ENCODE results near the gene PIM3.

The PIM3 gene

GRCh38 chr22:49967706-49968208, 7.2 kb downstream of the PIM3 start:
- in situ Hi-C loops (cut with HindIII; ENCODE audit: low sequenced_read_pairs) = no loop called here
- TF ChIP-seq, protein P1, sequence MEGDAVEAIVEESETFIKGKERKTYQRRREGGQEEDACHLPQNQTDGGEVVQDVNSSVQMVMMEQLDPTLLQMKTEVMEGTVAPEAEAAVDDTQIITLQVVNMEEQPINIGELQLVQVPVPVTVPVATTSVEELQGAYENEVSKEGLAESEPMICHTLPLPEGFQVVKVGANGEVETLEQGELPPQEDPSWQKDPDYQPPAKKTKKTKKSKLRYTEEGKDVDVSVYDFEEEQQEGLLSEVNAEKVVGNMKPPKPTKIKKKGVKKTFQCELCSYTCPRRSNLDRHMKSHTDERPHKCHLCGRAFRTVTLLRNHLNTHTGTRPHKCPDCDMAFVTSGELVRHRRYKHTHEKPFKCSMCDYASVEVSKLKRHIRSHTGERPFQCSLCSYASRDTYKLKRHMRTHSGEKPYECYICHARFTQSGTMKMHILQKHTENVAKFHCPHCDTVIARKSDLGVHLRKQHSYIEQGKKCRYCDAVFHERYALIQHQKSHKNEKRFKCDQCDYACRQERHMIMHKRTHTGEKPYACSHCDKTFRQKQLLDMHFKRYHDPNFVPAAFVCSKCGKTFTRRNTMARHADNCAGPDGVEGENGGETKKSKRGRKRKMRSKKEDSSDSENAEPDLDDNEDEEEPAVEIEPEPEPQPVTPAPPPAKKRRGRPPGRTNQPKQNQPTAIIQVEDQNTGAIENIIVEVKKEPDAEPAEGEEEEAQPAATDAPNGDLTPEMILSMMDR (IDR thresholded peaks at IDR 0.05; ENCODE audit: low read depth, low read length) = no peak
- no peak overlapping the region for H3K4me3 ChIP-seq (ENCODE audit: low read depth, low read length)
- DNase-seq (ENCODE audit: low read depth, low spot score) = no peak

GRCh38 chr22:49968313-49968830, 7.8 kb downstream of the PIM3 start:
- H3K4me3 ChIP-seq (ENCODE audit: low read depth, low read length) = no peak overlapping the region
- in situ Hi-C loops (cut with HindIII; ENCODE audit: low sequenced_read_pairs) = no loop called here
- DNase-seq (ENCODE audit: low read depth, low spot score) = no peak
- TF ChIP-seq, protein P1 (IDR thresholded peaks at IDR 0.05; ENCODE audit: low read depth, low read length) = no peak

DNA sequence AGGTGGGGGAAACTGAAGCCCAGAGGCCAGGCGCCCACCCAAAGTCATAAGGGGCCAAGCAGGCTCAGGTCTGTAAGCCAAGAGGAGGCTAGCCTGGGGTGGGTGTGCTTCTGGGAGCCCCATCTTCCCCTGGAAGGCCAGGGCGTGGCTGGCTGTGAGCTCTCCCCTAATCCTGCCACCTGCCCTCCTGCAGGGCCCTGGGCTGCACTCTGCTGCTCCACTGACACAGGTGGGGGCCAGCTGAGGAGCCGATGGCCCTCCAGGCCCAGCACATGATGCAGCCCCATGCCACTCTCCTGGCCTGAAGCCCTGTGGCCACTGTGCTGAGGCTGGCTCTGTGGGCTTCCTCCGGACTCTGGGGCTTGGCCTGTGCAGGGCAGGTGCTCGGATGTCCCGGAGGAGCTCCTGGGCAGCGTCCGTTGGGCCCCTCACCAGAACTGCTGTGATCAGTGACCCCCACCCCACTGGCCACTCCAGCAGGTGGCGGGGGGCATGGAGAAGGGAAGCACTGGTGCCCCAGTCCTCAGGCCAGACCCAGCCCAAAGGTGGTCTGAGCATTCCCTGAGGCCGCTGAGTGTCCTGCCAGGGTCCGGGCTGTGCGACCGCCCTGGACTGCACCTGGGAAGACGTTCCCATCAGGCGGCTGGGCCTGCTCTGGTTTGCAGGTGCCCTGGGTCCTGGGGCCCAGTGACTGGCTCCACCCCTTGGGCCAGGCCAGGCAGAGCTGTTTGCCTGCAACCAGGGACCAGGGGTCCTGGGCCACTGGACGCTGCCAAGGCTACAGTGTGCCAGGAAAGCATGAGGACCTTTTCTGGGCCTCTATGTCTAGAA, 8.5 kb downstream of the PIM3 start:
- DNase-seq (ENCODE audit: low read depth, low spot score) = no peak
- in situ Hi-C loops (cut with HindIII; ENCODE audit: low sequenced_read_pairs) = no loop called here
- TF ChIP-seq, protein P1 (IDR thresholded peaks at IDR 0.05; ENCODE audit: low read depth, low read length) = no peak
- no peak overlapping the region for H3K4me3 ChIP-seq (ENCODE audit: low read depth, low read length)

GRCh38 chr22:49969751-49970527, 9.4 kb downstream of the PIM3 start:
- TF ChIP-seq, protein P1 (IDR thresholded peaks at IDR 0.05; ENCODE audit: low read depth, low read length) = no peak
- in situ Hi-C loops (cut with HindIII; ENCODE audit: low sequenced_read_pairs) = no loop called here
- no peak for DNase-seq (ENCODE audit: low read depth, low spot score)
- H3K4me3 ChIP-seq (ENCODE audit: low read depth, low read length) = no peak overlapping the region

DNA sequence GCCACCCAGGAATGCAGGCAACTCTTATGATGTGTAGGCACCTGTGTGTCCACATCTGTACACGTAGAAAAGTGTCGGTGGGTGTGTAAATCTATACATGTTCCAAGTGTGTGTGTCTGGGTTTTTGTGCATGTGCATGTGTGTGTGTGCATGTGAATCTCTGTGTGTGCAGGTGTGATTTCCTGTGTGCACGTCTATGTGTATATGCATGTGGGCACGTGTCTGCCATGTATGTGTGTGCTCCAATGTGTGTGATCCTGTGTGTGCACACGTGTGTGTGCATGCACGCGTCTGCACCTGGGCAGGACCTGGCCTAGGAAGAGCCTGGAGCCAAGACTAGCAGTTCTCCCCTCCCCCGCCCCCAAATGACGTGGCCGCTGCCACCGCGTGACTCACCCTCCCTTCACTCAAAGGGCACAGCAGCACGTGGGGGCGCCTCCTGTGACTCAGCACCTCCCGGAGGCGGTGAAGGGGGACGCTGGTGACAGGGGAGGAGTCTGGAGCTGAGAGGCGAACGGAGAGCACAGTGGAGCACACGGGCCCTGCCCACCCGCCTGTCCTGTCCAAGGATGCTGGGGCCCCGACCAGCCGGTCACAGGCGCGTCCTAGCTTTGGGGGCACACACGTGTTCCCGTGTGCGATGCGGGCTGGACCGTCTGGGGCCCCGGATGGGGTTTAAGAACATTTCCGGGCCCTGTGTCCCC, 10.1 kb downstream of the PIM3 start:
- TF ChIP-seq, protein P1 (IDR thresholded peaks at IDR 0.05; ENCODE audit: low read depth, low read length) = no peak
- DNase-seq (ENCODE audit: low read depth, low spot score) = peak; percentile 94
- in situ Hi-C loops (cut with HindIII; ENCODE audit: low sequenced_read_pairs) = no loop called here

More for the DNA sequence above, 10.1 kb downstream of the PIM3 start:
- H3K4me3 ChIP-seq (ENCODE audit: low read depth, low read length) = peak overlapping the region; percentile 37
